Heart left ventricle (tissue), 13 donors: ENCODE measurements around the gene NAPEPLD.

Experiments
- POLR2A ChIP-seq, 2 donors: fragments of 450-650 bp; IDR thresholded peaks; one replicate each; pipeline ENCODE4 v1.6.1; 2017; ENCODE audit warnings: antibody characterized with exemption in 2 of 2, mild to moderate bottlenecking in 2 of 2, moderate library complexity in 2 of 2
- TF ChIP-seq, protein P1 (sequence below), 12 donors: fragments of 200-600 bp; sonication (generic) in 4 of 12; IDR thresholded peaks; one replicate each; pipeline versions ENCODE4 v1.5.0 to v1.8.0; 2018 to 2022; ENCODE audit warnings: antibody characterized with exemption in 12 of 12, mild to moderate bottlenecking in 5 of 12
- donor health status: ischemic (EF 13 %, LVEDD 7.1; RV severe dilation, severe dysfunction).
- donor health status: DM: no; HTN: yes; CAD: no.
- donor health status: DM: no; HTN: no; CAD: no.
- donor health status: ischemic (EF 25% LVEDD 6.9; RV normal size, moderate dysfunction).
- donor health status: ischemic (EF 25% LVEDD 5.7; RV mildly dilated, moderate dysfunction).
- donor health status: ischemic (EF 35%, LVEDD 5.7; RV mildly dilated, moderate dysfunction).
- donor health status: nonischemic (EF 11% LVEDD 7.7; RV severe dilation, severe dysfunction).
- donor health status: DM: yes; HTN: yes; CAD: no.
- donor health status: PGD.
- donor health status: ischemic (EF 29% LVEDD 5.4; RV normal size, mild dysfunction).
- donor health status: nonischemic (EF 23%, LVEDD 6.1; RV moderate dilation, normal function).

DNA sequence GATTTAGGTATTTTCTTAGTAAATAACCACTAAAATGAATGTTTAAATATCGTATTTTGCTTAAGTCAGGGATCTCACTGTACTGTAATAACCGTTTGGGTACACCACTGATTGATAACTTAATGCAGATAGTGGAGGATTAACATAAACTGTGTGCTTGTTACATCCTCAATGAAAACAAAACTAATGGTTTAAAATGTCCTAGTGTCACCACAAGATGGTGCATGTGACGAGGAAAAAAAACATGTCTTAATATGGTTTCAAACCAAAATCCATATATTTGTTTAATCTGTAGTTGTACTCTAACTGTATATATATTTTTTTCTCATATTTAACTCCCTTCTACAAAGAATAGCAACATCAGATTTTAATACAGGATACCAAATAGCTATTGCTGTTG, 54.8 kb downstream of the NAPEPLD start:
- TF ChIP-seq, protein P1, sequence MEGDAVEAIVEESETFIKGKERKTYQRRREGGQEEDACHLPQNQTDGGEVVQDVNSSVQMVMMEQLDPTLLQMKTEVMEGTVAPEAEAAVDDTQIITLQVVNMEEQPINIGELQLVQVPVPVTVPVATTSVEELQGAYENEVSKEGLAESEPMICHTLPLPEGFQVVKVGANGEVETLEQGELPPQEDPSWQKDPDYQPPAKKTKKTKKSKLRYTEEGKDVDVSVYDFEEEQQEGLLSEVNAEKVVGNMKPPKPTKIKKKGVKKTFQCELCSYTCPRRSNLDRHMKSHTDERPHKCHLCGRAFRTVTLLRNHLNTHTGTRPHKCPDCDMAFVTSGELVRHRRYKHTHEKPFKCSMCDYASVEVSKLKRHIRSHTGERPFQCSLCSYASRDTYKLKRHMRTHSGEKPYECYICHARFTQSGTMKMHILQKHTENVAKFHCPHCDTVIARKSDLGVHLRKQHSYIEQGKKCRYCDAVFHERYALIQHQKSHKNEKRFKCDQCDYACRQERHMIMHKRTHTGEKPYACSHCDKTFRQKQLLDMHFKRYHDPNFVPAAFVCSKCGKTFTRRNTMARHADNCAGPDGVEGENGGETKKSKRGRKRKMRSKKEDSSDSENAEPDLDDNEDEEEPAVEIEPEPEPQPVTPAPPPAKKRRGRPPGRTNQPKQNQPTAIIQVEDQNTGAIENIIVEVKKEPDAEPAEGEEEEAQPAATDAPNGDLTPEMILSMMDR (IDR thresholded peaks at IDR 0.05): no peak
- no peak for TF ChIP-seq POLR2A (IDR thresholded peaks at IDR 0.05)
